HepG2 (cell line): ENCODE measurements around the gene DIS3L2. TPM values are rescaled to one million over a fixed set of nuclear protein-coding genes. Genes with fewer than 3 reads are reported as not detected.

Experiments
- ATAC-seq: fragments of 200-7000 bp; cut with Tn5 transposase; 3 replicates; pipeline ENCODE4 v1.9.1; 2020; ENCODE audit warnings: mild to moderate bottlenecking, moderate library complexity
- BruUV-seq: library from RNA; stranded (reverse); fragments of 400-500 nt; replicated peaks from 2 replicates; lab custom pipeline; 2021; lab: Mats Ljungman, UMichigan
- CTCF ChIA-PET: fragments of 300-600 bp; formaldehyde crosslinking; extraction: SDS; loops from one replicate; lab custom pipeline; 2021; ENCODE audit warnings: low total read pairs, inconsistent platforms, low intra/inter-chr PET ratio; lab: Yijun Ruan, JAX
- POLR2A ChIA-PET: fragments of 350-600 bp; sonication (Branson Sonifier 250); formaldehyde crosslinking; loops from one replicate; lab custom pipeline; 2020; ENCODE audit warnings: antibody characterized with exemption, inconsistent platforms; lab: Yijun Ruan, JAX
- DNase-seq: peaks from one replicate; pipeline ENCODE4 v3.0.0-alpha.2; 2015; ENCODE audit warnings: low spot score
- FAIRE-seq: peaks from 3 replicates; lab custom pipeline; 2011; peaks lifted over from hg19 to GRCh38; lab: Jason Lieb, UNC
- H2AFZ ChIP-seq: one replicate; pipeline ENCODE4 v1.6.1; 2011; ENCODE audit warnings: low read length, inconsistent platforms
- H3K27ac ChIP-seq: fragments of 300-600 bp; 3 replicates; pipeline ENCODE4 v1.8.0; 2011; ENCODE audit warnings: mixed run types, mild to moderate bottlenecking, mixed read lengths, low read length, inconsistent platforms; ENCODE audit not compliant: insufficient read depth; ENCODE audit errors: extremely low read length
- H3K27me3 ChIP-seq, 2 experiments: fragments of 200-600 bp in 1 of 2; 2 replicates in 1 of 2; 3 replicates in 1 of 2; pipeline versions ENCODE4 v1.6.0 to v1.8.0; 2011; ENCODE audit warnings: low read length in 2 of 2, mild to moderate bottlenecking in 2 of 2, moderate library complexity in 2 of 2, inconsistent platforms in 1 of 2; ENCODE audit not compliant: insufficient read depth in 2 of 2, control insufficient read depth in 1 of 2
- H3K36me3 ChIP-seq, 2 experiments: fragments of 200-600 bp in 1 of 2; replicated peaks in 1 of 2; 2 replicates in 1 of 2; 3 replicates in 1 of 2; pipeline versions ENCODE4 v1.5.1 to v1.8.0; 2011; ENCODE audit warnings: low read length in 2 of 2, inconsistent platforms in 1 of 2; ENCODE audit not compliant: insufficient read depth in 2 of 2, control insufficient read depth in 1 of 2
- H3K4me1 ChIP-seq: 2 replicates; pipeline ENCODE4 v1.5.1; 2012; ENCODE audit warnings: low read length, inconsistent platforms; ENCODE audit not compliant: insufficient read depth
- H3K4me2 ChIP-seq: 2 replicates; pipeline ENCODE4 v1.6.0; 2011; ENCODE audit warnings: low read depth, low read length, inconsistent platforms
- H3K4me3 ChIP-seq, 3 experiments: fragments of 200-600 bp in 1 of 3; sonication (generic), shearing (Covaris generic) in 1 of 3; replicated peaks in 1 of 3; 2 replicates each; pipeline ENCODE4 v1.5.1; 2011 to 2016; ENCODE audit warnings: low read length in 3 of 3, inconsistent platforms in 2 of 3, low read depth in 2 of 3, mild to moderate bottlenecking in 2 of 3, control low read depth in 1 of 3, mixed read lengths in 1 of 3; ENCODE audit not compliant: insufficient read depth in 1 of 3
- H3K79me2 ChIP-seq: one replicate; pipeline ENCODE4 v1.6.1; 2011; ENCODE audit warnings: low read length, inconsistent platforms; ENCODE audit not compliant: insufficient read depth
- H3K9ac ChIP-seq: 2 replicates; pipeline ENCODE4 v1.6.0; 2011; ENCODE audit warnings: mild to moderate bottlenecking, low read depth, low read length, inconsistent platforms; ENCODE audit not compliant: insufficient read depth
- H3K9me3 ChIP-seq: 2 replicates; pipeline ENCODE4 v1.5.1; 2012; ENCODE audit warnings: mild to moderate bottlenecking, low read length
- H4K20me1 ChIP-seq: 2 replicates; pipeline ENCODE4 v1.6.0; 2011; ENCODE audit warnings: inconsistent platforms, mild to moderate bottlenecking, low read length, moderate library complexity; ENCODE audit not compliant: insufficient read depth
- EHMT2 ChIP-seq: fragments of 200-600 bp; sonication (generic); IDR thresholded peaks from 2 replicates; pipeline ENCODE4 v1.7.0; 2017; ENCODE audit warnings: antibody characterized with exemption, low read depth, low read length, borderline replicate concordance
- HINFP ChIP-seq: sonication (generic); formaldehyde crosslinking; IDR thresholded peaks from 2 replicates; pipeline ENCODE4 v1.4.0; 2020; ENCODE audit warnings: low read depth, mild to moderate bottlenecking, missing genetic modification reagents
- JUNB ChIP-seq: sonication (generic); formaldehyde crosslinking; IDR thresholded peaks from 2 replicates; pipeline ENCODE4 v1.8.0; 2022; ENCODE audit warnings: missing genetic modification reagents, mild to moderate bottlenecking, borderline replicate concordance
- LCORL ChIP-seq, 2 experiments: fragments of 450-650 bp in 1 of 2; sonication (generic) in 1 of 2; formaldehyde crosslinking in 1 of 2; IDR thresholded peaks; 2 replicates each; pipeline versions ENCODE4 v1.5.0 to v1.6.1; 2017 to 2020; ENCODE audit warnings: antibody characterized with exemption in 1 of 2, missing genetic modification reagents in 1 of 2
- NR2F2 ChIP-seq: IDR thresholded peaks from 2 replicates; pipeline ENCODE4 v1.6.1; 2012; ENCODE audit warnings: low read depth, inconsistent platforms, borderline replicate concordance
- PHF8 ChIP-seq: sonication (generic); formaldehyde crosslinking; IDR thresholded peaks from 2 replicates; pipeline ENCODE4 v1.5.0; 2020; ENCODE audit warnings: missing genetic modification reagents
- RARA ChIP-seq: IDR thresholded peaks from 2 replicates; pipeline ENCODE4 v1.6.1; 2016; ENCODE audit warnings: missing genetic modification reagents, missing compliant biosample characterization
- SIN3A ChIP-seq: IDR thresholded peaks from 2 replicates; pipeline ENCODE4 v1.6.1; 2011; ENCODE audit warnings: low read depth, mild to moderate bottlenecking, control low read depth, low read length, borderline replicate concordance
- SNAI1 ChIP-seq: sonication (generic); formaldehyde crosslinking; IDR thresholded peaks from 2 replicates; pipeline ENCODE4 v1.5.0; 2020; ENCODE audit warnings: mild to moderate bottlenecking, missing genetic modification reagents, borderline replicate concordance
- SP140L ChIP-seq: sonication (generic); formaldehyde crosslinking; IDR thresholded peaks from 2 replicates; pipeline ENCODE4 v1.4.0; 2020; ENCODE audit warnings: missing genetic modification reagents, borderline replicate concordance
- ZBED4 ChIP-seq: sonication (generic); formaldehyde crosslinking; IDR thresholded peaks from 2 replicates; pipeline ENCODE4 v1.4.0; 2020; ENCODE audit warnings: missing genetic modification reagents, borderline replicate concordance
- ZNF629 ChIP-seq: sonication (generic); formaldehyde crosslinking; conservative IDR thresholded peaks from 2 replicates; pipeline ENCODE4 v1.5.0; 2020; ENCODE audit warnings: missing genetic modification reagents
- ZNF678 ChIP-seq: sonication (generic); formaldehyde crosslinking; IDR thresholded peaks from 2 replicates; pipeline ENCODE4 v1.4.0; 2020; ENCODE audit warnings: mild to moderate bottlenecking, missing genetic modification reagents
- ZSCAN30 ChIP-seq: sonication (generic); formaldehyde crosslinking; IDR thresholded peaks from 2 replicates; pipeline ENCODE4 v1.5.0; 2020; ENCODE audit warnings: mild to moderate bottlenecking, missing genetic modification reagents
- ZSCAN31 ChIP-seq: sonication (generic); formaldehyde crosslinking; IDR thresholded peaks from 2 replicates; pipeline ENCODE4 v1.5.0; 2020; ENCODE audit warnings: low read depth, mild to moderate bottlenecking, missing genetic modification reagents
- WGBS: methylation state at CpG from one replicate; pipeline ENCODE4 v1.1.6; 2017; ENCODE audit warnings: low lambda C conversion rate; 5-methylcytosine and 5-hydroxymethylcytosine counted together
- in situ Hi-C: cut with HindIII; loops from 2 replicates; pipeline ENCODE4 v1.10.0; 2017; ENCODE audit warnings: low pct_unique_long_range_greater_than_20kb; ENCODE audit not compliant: extremely low pct_ligation_motif_present
- intact Hi-C: fragments of 100-400 bp; cut with micrococcal nuclease; formaldehyde crosslinking; loops from one replicate; pipeline ENCODE4 v1.10.0; 2022; ENCODE audit not compliant: unreplicated experiment
- polyA plus RNA-seq, 8 experiments: library from polyadenylated mRNA; depleted of rRNA in 3 of 8; stranded (reverse) in 7 of 8; unstranded in 1 of 8; fragments of >200 nt; fragmentation: Illumina TruSeq in 4 of 8; extraction: Trizol in 4 of 8; gene quantifications; 2 replicates each; pipeline versions ENCODE4 v1.2.1 to v1.2.3, GENCODE V29; 2011 to 2016; ENCODE audit warnings: low read depth in 4 of 8, missing spikeins in 1 of 8, mixed read lengths in 1 of 8; ENCODE audit not compliant: insufficient read depth in 1 of 8
- total RNA-seq, 5 experiments: library from RNA; depleted of rRNA; stranded (reverse); fragments of >200 nt; fragmentation: Illumina TruSeq; extraction: Trizol; gene quantifications; 2 replicates each; pipeline ENCODE4 v1.2.3, GENCODE V29; 2016; ENCODE audit warnings: low read depth in 1 of 5

Gene DIS3L2
- total and polyA plus RNA-seq, 2 of the 13 experiments (the other 11 are each of a cell fraction or from before 2014, with no cell fraction given), result 7.0 to 23.9 TPM

GRCh38 chr2:231991664-231992063 lies 30.2 kb downstream of the DIS3L2 start (continued):
- TF ChIP-seq ZBED4 (CRISPR knock-in tag) (no peak), LCORL (IDR thresholded peaks at IDR 0.05) (no peak), LCORL (CRISPR knock-in tag; IDR thresholded peaks at IDR 0.05) (no peak), SIN3A (no peak), ZNF678 (CRISPR knock-in tag) (no peak), NR2F2 (no peak), PHF8 (CRISPR knock-in tag) (no peak)

- Histone ChIP-seq H3K4me1 (peaks cover 11% of the 10 kb centered on the region), H3K27me3 (no peaks in the 10 kb centered on the region), H3K9me3 (no peaks in the 10 kb centered on the region), H3K4me3 (no peak overlapping the region), H3K36me3 (no peaks in the 10 kb centered on the region), H3K27ac (no peak overlapping the region), H3K4me2 (no peak overlapping the region), H4K20me1 (0 out of 2 replicates have a peak, but pooled peaks cover 3% of the 10 kb centered on the region), H2AFZ (no peak overlapping the region), H3K9ac (no peak overlapping the region), H3K79me2 (peaks cover 41% of the 10 kb centered on the region)
- intact Hi-C loops, result no loop called here
- ChIA-PET POLR2A (no interaction called here), CTCF (no interaction called here)
- no peak for ATAC-seq
- FAIRE-seq, result no peak
- in situ Hi-C loops, result no loop called here
- no peak for DNase-seq
- TF ChIP-seq RARA (CRISPR knock-in tag), result no peak
- no peak for TF ChIP-seq EHMT2
- TF ChIP-seq JUNB (CRISPR knock-in tag), result no peak
- TF ChIP-seq ZNF629 (CRISPR knock-in tag), result no peak
- no peak for TF ChIP-seq SNAI1 (CRISPR knock-in tag)
- no peak for TF ChIP-seq SP140L (CRISPR knock-in tag)
- no peak for TF ChIP-seq ZSCAN30 (CRISPR knock-in tag)
- TF ChIP-seq ZSCAN31 (CRISPR knock-in tag), result no peak
- TF ChIP-seq HINFP (CRISPR knock-in tag), result no peak
- 75% methylated on average over 5 of the region's 5 CpGs for WGBS
- no TSS peak for BruUV-seq
These were observed 31.4 kb downstream of the DIS3L2 start for GRCh38 chr2:231992888-231993287.
